ENCODE measurements around the gene RAD52.

DNA sequence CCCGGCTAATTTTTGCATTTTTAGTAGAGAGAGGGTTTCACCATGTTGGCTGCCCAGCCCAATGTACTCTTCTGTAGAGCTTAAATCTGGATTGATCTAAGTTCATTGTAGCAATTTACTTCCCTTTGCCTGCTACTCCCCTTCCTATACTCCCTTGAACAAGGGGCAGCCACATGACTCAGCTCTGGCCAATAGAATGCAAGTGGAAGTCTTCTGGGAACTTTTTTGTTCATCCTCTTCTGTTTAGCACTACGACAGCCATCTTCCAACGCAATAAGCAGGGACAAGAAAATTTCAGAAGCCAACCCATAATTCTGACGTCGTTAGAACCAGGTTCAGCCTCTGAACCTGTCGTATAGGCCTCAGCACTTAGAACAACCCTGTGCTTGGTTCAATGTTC, 6.4 kb upstream of the RAD52 start:
- TF ChIP-seq, protein P1, sequence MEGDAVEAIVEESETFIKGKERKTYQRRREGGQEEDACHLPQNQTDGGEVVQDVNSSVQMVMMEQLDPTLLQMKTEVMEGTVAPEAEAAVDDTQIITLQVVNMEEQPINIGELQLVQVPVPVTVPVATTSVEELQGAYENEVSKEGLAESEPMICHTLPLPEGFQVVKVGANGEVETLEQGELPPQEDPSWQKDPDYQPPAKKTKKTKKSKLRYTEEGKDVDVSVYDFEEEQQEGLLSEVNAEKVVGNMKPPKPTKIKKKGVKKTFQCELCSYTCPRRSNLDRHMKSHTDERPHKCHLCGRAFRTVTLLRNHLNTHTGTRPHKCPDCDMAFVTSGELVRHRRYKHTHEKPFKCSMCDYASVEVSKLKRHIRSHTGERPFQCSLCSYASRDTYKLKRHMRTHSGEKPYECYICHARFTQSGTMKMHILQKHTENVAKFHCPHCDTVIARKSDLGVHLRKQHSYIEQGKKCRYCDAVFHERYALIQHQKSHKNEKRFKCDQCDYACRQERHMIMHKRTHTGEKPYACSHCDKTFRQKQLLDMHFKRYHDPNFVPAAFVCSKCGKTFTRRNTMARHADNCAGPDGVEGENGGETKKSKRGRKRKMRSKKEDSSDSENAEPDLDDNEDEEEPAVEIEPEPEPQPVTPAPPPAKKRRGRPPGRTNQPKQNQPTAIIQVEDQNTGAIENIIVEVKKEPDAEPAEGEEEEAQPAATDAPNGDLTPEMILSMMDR (IDR thresholded peaks at IDR 0.05) = no peak
- TF ChIP-seq EP300 (IDR thresholded peaks at IDR 0.05) = no peak
- TF ChIP-seq POLR2A (IDR thresholded peaks at IDR 0.05; ENCODE audit: low read depth) = no peak
